Upper lobe of left lung (tissue), 6 donors: ENCODE measurements around the gene PAN2. TPM values are rescaled to one million over a fixed set of nuclear protein-coding genes. Genes with fewer than 3 reads are reported as not detected.

Source experiments
- ATAC-seq, 2 donors: fragments of 200-7000 bp; cut with Tn5 transposase; one replicate each; pipeline ENCODE4 v1.9.1; 2022; ENCODE audit warnings: mild to moderate bottlenecking in 2 of 2, moderate library complexity in 2 of 2; ENCODE audit not compliant: low FRiP score in 2 of 2
- DNase-seq, 2 donors: peaks; one replicate each; pipeline ENCODE4 v3.0.0-alpha.2; 2019 to 2020
- H3K27ac ChIP-seq, 4 donors: fragments of 200-600 bp; sonication (generic); one replicate each; pipeline ENCODE4 v1.5.1; 2016 to 2019
- H3K27me3 ChIP-seq, 4 donors: fragments of 200-600 bp; sonication (generic); one replicate each; pipeline ENCODE4 v1.5.1; 2017 to 2019
- H3K36me3 ChIP-seq, 4 donors: fragments of 200-600 bp; sonication (generic); one replicate each; pipeline ENCODE4 v1.5.1; 2016 to 2019
- H3K4me1 ChIP-seq, 4 donors: fragments of 200-600 bp; sonication (generic); one replicate each; pipeline ENCODE4 v1.5.1; 2018 to 2019
- H3K4me3 ChIP-seq, 4 donors: fragments of 200-600 bp; sonication (generic); one replicate each; pipeline ENCODE4 v1.5.1; 2017 to 2019; ENCODE audit warnings: mild to moderate bottlenecking in 2 of 4, moderate library complexity in 1 of 4
- H3K9me3 ChIP-seq, 4 donors: fragments of 200-600 bp; sonication (generic); one replicate each; pipeline ENCODE4 v1.5.1; 2018 to 2019
- EP300 ChIP-seq, 4 donors: sonication (generic); formaldehyde crosslinking; IDR thresholded peaks; one replicate each; pipeline ENCODE4 v1.5.1; 2017; ENCODE audit warnings: antibody characterized with exemption in 4 of 4, control low read depth in 2 of 4
- POLR2A ChIP-seq, 4 donors: fragments of 450-650 bp; IDR thresholded peaks; one replicate each; pipeline ENCODE4 v1.5.1; 2016 to 2017; ENCODE audit warnings: antibody characterized with exemption in 4 of 4, mild to moderate bottlenecking in 2 of 4
- POLR2AphosphoS5 ChIP-seq, 2 donors: sonication (generic); formaldehyde crosslinking; IDR thresholded peaks; one replicate each; pipeline ENCODE4 v1.5.1; 2017; ENCODE audit warnings: antibody characterized with exemption in 2 of 2
- WGBS, 2 donors: methylation state at CpG; one replicate each; pipeline ENCODE4 v1.1.5; 2017 to 2018; 5-methylcytosine and 5-hydroxymethylcytosine counted together
- total RNA-seq, 6 donors: library from RNA; depleted of rRNA in 4 of 6; stranded (reverse); fragments of >200 nt in 4 of 6; gene quantifications; one replicate each; pipeline versions ENCODE4 v1.1.0 to v1.2.1, GENCODE V29; 2016 to 2021
- TF ChIP-seq, protein P1 (sequence below), 6 experiments: fragments of 450-650 bp in 4 of 6; fragments of 200-600 bp in 2 of 6; sonication (generic) in 2 of 6; IDR thresholded peaks; one replicate each; pipeline ENCODE4 v1.5.1; 2016 to 2019; ENCODE audit warnings: antibody characterized with exemption in 6 of 6
- donor health status: DM: no; HTN: no; CAD: no; lungs with moderate emphysema.
- donor health status: DM: no; HTN: yes; CAD: no; lungs with severe emphysema.

The PAN2 gene
- total RNA-seq, 6 donors from 2014 or later, result 19.5 to 227 (median 74.4) TPM

DNA sequence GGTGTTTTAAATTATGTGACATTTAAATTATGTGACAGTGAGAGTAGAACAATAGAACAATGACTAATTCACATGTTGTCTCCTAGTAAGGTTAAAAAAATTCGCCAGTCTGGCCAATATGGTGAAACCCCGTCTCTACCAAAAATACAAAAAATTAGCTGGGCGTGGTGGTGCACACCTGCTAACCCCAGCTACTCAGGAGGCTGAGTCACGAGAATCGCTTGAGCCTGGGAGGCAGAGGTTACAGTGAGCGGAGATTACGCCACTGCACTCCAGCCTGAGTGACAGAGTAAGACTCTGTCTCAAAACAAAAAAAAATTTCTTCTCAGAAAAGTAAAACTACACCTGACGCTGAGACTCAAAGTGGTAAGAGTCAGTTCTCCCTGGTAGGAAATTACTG, 36.4 kb downstream of the PAN2 start:
- Histone ChIP-seq H3K9me3 (no peaks in the 10 kb centered on the region), H3K36me3 (peaks cover 0 to 25% (median 2%) of the 10 kb centered on the region in 4 donors), H3K4me1 (peaks cover 37 to 69% (median 49%) of the 10 kb centered on the region in 4 donors), H3K27ac (no peak overlapping the region), H3K4me3 (no peak overlapping the region), H3K27me3 (no peaks in the 10 kb centered on the region)
- 87 to 92% methylated on average over 8 of the region's 8 CpGs for WGBS, 2 donors
- no peak for TF ChIP-seq EP300 (IDR thresholded peaks at IDR 0.05)
- TF ChIP-seq, protein P1, sequence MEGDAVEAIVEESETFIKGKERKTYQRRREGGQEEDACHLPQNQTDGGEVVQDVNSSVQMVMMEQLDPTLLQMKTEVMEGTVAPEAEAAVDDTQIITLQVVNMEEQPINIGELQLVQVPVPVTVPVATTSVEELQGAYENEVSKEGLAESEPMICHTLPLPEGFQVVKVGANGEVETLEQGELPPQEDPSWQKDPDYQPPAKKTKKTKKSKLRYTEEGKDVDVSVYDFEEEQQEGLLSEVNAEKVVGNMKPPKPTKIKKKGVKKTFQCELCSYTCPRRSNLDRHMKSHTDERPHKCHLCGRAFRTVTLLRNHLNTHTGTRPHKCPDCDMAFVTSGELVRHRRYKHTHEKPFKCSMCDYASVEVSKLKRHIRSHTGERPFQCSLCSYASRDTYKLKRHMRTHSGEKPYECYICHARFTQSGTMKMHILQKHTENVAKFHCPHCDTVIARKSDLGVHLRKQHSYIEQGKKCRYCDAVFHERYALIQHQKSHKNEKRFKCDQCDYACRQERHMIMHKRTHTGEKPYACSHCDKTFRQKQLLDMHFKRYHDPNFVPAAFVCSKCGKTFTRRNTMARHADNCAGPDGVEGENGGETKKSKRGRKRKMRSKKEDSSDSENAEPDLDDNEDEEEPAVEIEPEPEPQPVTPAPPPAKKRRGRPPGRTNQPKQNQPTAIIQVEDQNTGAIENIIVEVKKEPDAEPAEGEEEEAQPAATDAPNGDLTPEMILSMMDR (IDR thresholded peaks at IDR 0.05), result no peak
- TF ChIP-seq POLR2AphosphoS5 (IDR thresholded peaks at IDR 0.05), result no peak
- TF ChIP-seq POLR2A (IDR thresholded peaks at IDR 0.05), result no peak
- no peak for DNase-seq
- ATAC-seq, result no peak

DNA sequence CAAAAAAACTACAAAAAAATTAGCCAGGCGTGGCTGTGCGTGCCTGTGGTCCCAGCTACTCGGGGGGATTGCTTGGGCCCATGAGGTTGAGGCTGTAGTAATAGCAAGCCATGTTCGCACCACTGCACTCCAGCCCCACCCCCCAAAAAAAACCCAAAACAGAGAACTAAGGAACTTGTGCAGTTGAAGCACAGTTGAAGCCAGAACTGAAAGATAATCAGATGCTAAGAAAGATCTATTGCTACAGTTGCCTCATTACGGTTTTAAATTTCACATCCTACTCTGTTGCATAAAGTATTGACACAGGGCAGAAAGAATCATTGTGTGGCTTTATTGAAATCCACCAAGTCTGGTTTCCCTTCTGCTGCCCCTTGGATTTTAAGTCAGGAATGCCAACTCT, 37.5 kb downstream of the PAN2 start:
- TF ChIP-seq POLR2A (IDR thresholded peaks at IDR 0.05) (no peak), POLR2AphosphoS5 (IDR thresholded peaks at IDR 0.05) (no peak), EP300 (IDR thresholded peaks at IDR 0.05) (no peak)
- TF ChIP-seq, protein P1 (IDR thresholded peaks at IDR 0.05), result no peak
- H3K9me3 ChIP-seq, result no peaks in the 10 kb centered on the region
- no peak overlapping the region for H3K4me3 ChIP-seq
- no peak overlapping the region for H3K27ac ChIP-seq
- H3K27me3 ChIP-seq, result no peaks in the 10 kb centered on the region
- DNase-seq (no peak), ATAC-seq (no peak)
- H3K36me3 ChIP-seq, result peaks cover 0 to 29% (median 2%) of the 10 kb centered on the region in 4 donors
- WGBS, 2 donors, result 53 to 70% methylated on average over 4 to 5 of the region's 5 CpGs
- H3K4me1 ChIP-seq, result peaks cover 46 to 66% (median 49%) of the 10 kb centered on the region in 4 donors

DNA sequence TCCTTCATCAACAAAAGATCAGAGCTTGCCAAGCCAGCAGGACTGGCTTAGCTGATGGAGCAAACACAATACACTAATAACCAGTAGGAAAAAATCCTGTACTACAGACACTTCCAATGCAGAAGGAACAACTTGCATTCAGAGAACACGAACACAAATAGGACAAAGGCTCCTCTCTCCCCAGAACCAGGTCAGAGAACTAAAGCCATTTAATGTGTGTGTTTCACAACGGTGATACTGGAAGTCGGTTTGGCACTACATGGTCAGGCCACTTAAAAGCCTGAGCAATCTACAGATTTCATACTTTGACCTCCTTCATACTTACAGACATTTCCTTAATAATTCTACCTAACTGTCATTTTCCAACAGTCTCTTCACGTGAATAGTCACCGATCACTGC, 40.0 kb downstream of the PAN2 start:
- no peak overlapping the region for H3K4me3 ChIP-seq

DNA sequence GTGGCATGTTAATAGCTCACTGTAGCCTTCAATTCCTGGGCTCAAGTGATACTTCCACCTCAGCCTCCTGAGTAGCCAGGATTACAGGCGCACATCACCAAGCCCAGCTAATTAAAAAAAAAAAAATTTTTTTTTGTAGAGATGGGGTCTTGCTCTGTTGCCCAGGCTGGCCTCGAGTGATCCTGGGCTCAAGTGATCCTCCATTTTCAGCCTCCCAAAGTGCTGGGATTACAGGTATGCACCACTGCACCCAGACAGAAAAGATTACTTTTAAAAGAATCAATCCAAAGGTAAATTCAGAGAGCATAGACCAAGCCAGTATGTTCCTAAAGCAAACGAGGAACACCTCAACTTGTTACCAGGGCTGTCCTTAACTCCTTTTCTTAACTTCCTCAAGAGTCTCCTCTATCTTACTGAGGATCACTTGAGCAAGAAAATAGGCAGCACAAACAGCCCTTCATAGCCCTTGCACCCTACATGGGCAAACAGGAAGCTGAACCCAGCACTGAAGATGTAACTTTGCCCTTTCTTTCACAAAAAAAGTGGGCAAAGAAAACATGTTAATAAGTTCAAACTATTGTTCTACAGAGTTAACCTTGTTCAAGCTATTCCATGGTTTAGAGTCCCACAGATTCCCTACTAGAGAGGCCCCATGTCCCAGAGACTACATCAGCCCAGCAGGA, 45.0 kb downstream of the PAN2 start:
- Histone ChIP-seq H3K4me1 (peaks cover 16 to 78% (median 37%) of the 10 kb centered on the region in 4 donors), H3K36me3 (peaks cover 1 to 37% (median 20%) of the 10 kb centered on the region in 4 donors), H3K27ac (peak overlapping the region in 2 of 4 donors; percentile 13 to 44), H3K9me3 (no peaks in the 10 kb centered on the region), H3K4me3 (no peak overlapping the region), H3K27me3 (no peaks in the 10 kb centered on the region)
- ATAC-seq (peak in 1 of 2 donors; percentile 51), DNase-seq (no peak)
- WGBS, 2 donors, result 57 to 66% methylated on average over 3 of the region's 3 CpGs
- TF ChIP-seq EP300 (IDR thresholded peaks at IDR 0.05), result no peak
- TF ChIP-seq, protein P1 (IDR thresholded peaks at IDR 0.05), result no peak
- TF ChIP-seq POLR2A (IDR thresholded peaks at IDR 0.05), result no peak
- TF ChIP-seq POLR2AphosphoS5 (IDR thresholded peaks at IDR 0.05), result no peak

More for the DNA sequence above, 40.0 kb downstream of the PAN2 start:
- Histone ChIP-seq H3K27me3 (no peaks in the 10 kb centered on the region), H3K9me3 (no peaks in the 10 kb centered on the region), H3K36me3 (peaks cover 0 to 34% (median 5%) of the 10 kb centered on the region in 4 donors), H3K4me1 (peaks cover 40 to 70% (median 41%) of the 10 kb centered on the region in 4 donors), H3K27ac (no peak overlapping the region)
- TF ChIP-seq EP300 (IDR thresholded peaks at IDR 0.05) (no peak), POLR2AphosphoS5 (IDR thresholded peaks at IDR 0.05) (no peak), POLR2A (IDR thresholded peaks at IDR 0.05) (no peak)
- TF ChIP-seq, protein P1 (IDR thresholded peaks at IDR 0.05), result no peak
- WGBS, 2 donors, result 63 to 82% methylated on average over 5 of the region's 5 CpGs
- DNase-seq (no peak), ATAC-seq (no peak)
